Smooth muscle cell (in vitro differentiated cells): ENCODE data around the gene MGAT5. TPM values are rescaled to one million over a fixed set of nuclear protein-coding genes. Genes with fewer than 3 reads are reported as not detected.

ENCODE experiments used
- DNase-seq: peaks from one replicate; lab custom pipeline; 2025; ENCODE audit not compliant: unreplicated experiment; lab: John Stamatoyannopoulos, UW
- H2AFZ ChIP-seq: fragments of 200-600 bp; sonication (generic); 2 replicates; pipeline ENCODE4 v1.6.0; 2016; ENCODE audit warnings: antibody characterized with exemption, low read depth, mild to moderate bottlenecking
- H3F3A ChIP-seq: fragments of 200-600 bp; sonication (generic); 2 replicates; pipeline ENCODE4 v1.6.0; 2017; ENCODE audit warnings: antibody characterized with exemption, low read depth
- H3K27ac ChIP-seq: fragments of 200-600 bp; sonication (generic); 2 replicates; pipeline ENCODE4 v1.5.1; 2016; ENCODE audit warnings: low read depth, mild to moderate bottlenecking
- H3K27me3 ChIP-seq: fragments of 200-600 bp; sonication (generic); 2 replicates; pipeline ENCODE4 v1.6.1; 2016; ENCODE audit warnings: low read depth, mild to moderate bottlenecking
- H3K36me3 ChIP-seq: fragments of 200-600 bp; sonication (generic); 2 replicates; pipeline ENCODE4 v1.5.1; 2016; ENCODE audit warnings: low read depth
- H3K4me1 ChIP-seq: fragments of 200-600 bp; sonication (generic); 2 replicates; pipeline ENCODE4 v1.5.1; 2016; ENCODE audit warnings: low read depth
- H3K4me2 ChIP-seq: fragments of 200-600 bp; sonication (generic); 2 replicates; pipeline ENCODE4 v1.6.0; 2016; ENCODE audit warnings: mild to moderate bottlenecking
- H3K4me3 ChIP-seq: fragments of 200-600 bp; sonication (generic); 2 replicates; pipeline ENCODE4 v1.5.1; 2016; ENCODE audit warnings: mild to moderate bottlenecking
- H3K79me2 ChIP-seq: fragments of 200-600 bp; sonication (generic); 2 replicates; pipeline ENCODE4 v1.6.0; 2016; ENCODE audit warnings: low read depth, mild to moderate bottlenecking
- H3K9ac ChIP-seq: fragments of 200-600 bp; sonication (generic); 2 replicates; pipeline ENCODE4 v1.6.0; 2016; ENCODE audit warnings: low read depth
- H3K9me3 ChIP-seq: fragments of 200-600 bp; sonication (generic); replicated peaks from 2 replicates; pipeline ENCODE4 v1.5.1; 2016; ENCODE audit warnings: low read depth
- H4K20me1 ChIP-seq: fragments of 200-600 bp; sonication (generic); 2 replicates; pipeline ENCODE4 v1.6.0; 2016; ENCODE audit warnings: low read depth
- WGBS: methylation state at CpG from one replicate; pipeline ENCODE4 v1.1.7; 2016; ENCODE audit warnings: low lambda C conversion rate; 5-methylcytosine and 5-hydroxymethylcytosine counted together
- polyA plus RNA-seq: library from polyadenylated mRNA; unstranded; fragments of >200 nt; fragmentation: Nextera tagmentation; extraction: Ambion mirVana; gene quantifications from 2 replicates; pipeline ENCODE4 v1.2.1, GENCODE V29; 2016
- total RNA-seq: library from RNA; depleted of rRNA; stranded (reverse); fragments of >200 nt; gene quantifications from 2 replicates; pipeline ENCODE4 v1.2.3, GENCODE V29; 2014
- TF ChIP-seq, protein P1 (sequence below): fragments of 200-600 bp; sonication (generic); IDR thresholded peaks from 2 replicates; pipeline ENCODE4 v1.5.1; 2017; ENCODE audit warnings: borderline replicate concordance, mild to moderate bottlenecking, antibody characterized with exemption; ENCODE audit not compliant: insufficient read depth, poor library complexity, severe bottlenecking

Gene MGAT5
- total and polyA plus RNA-seq, 2 experiments from 2014 or later = 4.5 to 33.8 TPM

DNA sequence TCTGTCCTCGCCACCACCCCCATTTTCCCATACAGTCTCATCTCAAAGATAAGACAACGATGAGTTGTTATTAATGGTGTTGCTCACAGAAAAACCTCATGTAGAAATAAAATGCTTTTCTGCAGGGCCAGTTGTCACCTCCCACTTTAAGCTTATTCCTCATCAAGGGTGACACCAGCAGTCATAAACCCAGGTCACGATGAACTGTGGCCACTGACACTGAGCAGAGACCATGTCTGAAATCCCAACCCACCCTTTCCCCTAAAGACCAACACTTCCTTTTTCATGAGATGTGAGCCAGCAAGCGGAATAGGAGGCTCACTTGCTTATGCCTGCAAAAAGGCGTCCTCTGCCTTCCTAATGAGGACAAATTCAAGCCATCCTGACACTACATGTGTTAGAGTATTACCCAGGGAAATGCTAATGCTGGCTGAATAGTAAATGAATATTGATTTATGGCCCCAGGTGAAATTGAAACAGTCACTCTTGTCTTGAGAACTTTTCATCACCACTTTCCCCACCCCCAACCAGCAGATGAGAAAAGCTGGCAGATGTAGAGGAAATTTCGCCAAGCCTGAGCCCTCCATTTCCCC is 228.4 kb downstream of the MGAT5 start:
- no peaks in the 10 kb centered on the region for H4K20me1 ChIP-seq
- 83% methylated on average over 6 of the region's 6 CpGs for WGBS

DNA sequence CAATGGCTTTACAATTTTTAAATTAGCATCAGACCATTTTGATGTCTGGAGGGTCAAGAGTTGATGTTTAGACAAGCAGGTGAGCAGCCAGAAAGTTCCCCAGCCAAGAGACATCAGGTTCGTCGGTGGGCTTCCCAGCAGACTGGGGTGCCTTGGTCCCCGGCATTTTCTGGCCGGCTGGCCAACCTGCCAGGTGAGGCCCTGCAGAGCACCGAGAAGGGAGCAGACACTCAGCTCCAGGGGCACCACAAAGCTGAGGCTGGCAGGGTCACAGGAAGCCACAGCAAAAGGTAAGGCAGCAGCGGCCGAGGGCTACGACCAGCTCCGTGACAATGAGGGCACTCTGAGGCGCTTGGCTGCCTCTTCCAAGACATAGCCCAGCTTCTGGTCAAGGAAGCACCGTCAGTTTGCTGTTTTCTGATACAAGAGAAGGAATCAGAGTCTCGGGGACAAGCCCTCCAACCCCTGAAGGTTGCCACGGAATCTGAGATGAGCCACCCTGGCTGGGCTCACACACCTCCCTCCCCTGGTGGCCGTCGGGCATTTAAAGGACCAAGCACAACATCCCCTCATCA is 229.0 kb downstream of the MGAT5 start:
- no peak for DNase-seq
- Histone ChIP-seq H3K27me3 (peaks cover 4% of the 10 kb centered on the region), H4K20me1 (no peaks in the 10 kb centered on the region), H3K9me3 (no peaks in the 10 kb centered on the region), H3K9ac (no peak overlapping the region), H3K4me3 (no peak overlapping the region), H3F3A (no peaks in the 10 kb centered on the region), H3K36me3 (no peaks in the 10 kb centered on the region), H2AFZ (no peak overlapping the region), H3K79me2 (no peaks in the 10 kb centered on the region), H3K27ac (no peak overlapping the region), H3K4me1 (no peaks in the 10 kb centered on the region), H3K4me2 (no peak overlapping the region)
- TF ChIP-seq, protein P1, sequence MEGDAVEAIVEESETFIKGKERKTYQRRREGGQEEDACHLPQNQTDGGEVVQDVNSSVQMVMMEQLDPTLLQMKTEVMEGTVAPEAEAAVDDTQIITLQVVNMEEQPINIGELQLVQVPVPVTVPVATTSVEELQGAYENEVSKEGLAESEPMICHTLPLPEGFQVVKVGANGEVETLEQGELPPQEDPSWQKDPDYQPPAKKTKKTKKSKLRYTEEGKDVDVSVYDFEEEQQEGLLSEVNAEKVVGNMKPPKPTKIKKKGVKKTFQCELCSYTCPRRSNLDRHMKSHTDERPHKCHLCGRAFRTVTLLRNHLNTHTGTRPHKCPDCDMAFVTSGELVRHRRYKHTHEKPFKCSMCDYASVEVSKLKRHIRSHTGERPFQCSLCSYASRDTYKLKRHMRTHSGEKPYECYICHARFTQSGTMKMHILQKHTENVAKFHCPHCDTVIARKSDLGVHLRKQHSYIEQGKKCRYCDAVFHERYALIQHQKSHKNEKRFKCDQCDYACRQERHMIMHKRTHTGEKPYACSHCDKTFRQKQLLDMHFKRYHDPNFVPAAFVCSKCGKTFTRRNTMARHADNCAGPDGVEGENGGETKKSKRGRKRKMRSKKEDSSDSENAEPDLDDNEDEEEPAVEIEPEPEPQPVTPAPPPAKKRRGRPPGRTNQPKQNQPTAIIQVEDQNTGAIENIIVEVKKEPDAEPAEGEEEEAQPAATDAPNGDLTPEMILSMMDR = no peak
- 88% methylated on average over 15 of the region's 15 CpGs for WGBS

More for the DNA sequence above, 228.4 kb downstream of the MGAT5 start:
- Histone ChIP-seq H3K79me2 (no peaks in the 10 kb centered on the region), H3K4me1 (no peaks in the 10 kb centered on the region), H3K4me2 (no peak overlapping the region), H2AFZ (no peak overlapping the region), H3K27me3 (peaks cover 4% of the 10 kb centered on the region), H3K9me3 (no peaks in the 10 kb centered on the region), H3K9ac (no peak overlapping the region), H3F3A (no peaks in the 10 kb centered on the region), H3K27ac (no peak overlapping the region), H3K4me3 (no peak overlapping the region), H3K36me3 (no peaks in the 10 kb centered on the region)
- no peak for DNase-seq
- TF ChIP-seq, protein P1 = no peak

DNA sequence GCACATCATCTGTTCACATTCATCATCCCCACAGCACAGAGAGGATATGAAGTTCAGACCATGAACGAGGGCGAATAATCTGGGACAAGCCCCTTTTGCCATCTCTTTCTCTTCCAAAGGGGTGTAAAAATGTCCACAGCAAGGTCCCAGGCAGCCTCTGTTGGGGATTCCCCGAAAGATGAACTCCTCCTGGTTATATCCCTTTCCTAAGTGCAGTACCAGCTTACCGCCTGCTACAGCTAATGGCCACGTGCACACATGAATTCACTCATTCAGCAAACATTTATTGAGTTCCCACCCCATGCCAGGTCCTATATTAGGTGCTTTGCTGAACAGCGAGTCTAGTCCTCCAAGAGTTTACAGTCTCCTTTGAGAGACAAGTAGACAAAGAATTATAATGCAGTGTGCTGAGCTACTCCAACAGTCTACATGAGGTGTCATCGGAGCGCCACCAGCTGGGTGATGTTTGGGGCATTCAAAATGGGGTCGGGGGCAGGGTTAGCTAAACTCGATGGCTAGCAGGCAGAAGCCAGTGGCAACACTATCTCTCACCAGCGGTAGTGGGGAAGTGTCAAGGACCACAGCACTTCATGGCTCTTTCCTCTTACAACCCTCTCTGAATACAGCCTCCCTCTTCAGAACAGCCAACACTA is 236.0 kb downstream of the MGAT5 start:
- no peak for DNase-seq
- no peaks in the 10 kb centered on the region for H3K9me3 ChIP-seq
- TF ChIP-seq, protein P1 = no peak

More for the DNA sequence above, 236.0 kb downstream of the MGAT5 start:
- Histone ChIP-seq H3K27ac (no peak overlapping the region), H3K27me3 (peaks cover 12% of the 10 kb centered on the region), H3F3A (no peaks in the 10 kb centered on the region), H3K36me3 (no peaks in the 10 kb centered on the region), H3K79me2 (no peaks in the 10 kb centered on the region), H3K4me3 (no peak overlapping the region), H3K4me1 (no peaks in the 10 kb centered on the region), H2AFZ (no peak overlapping the region), H3K9ac (no peak overlapping the region), H4K20me1 (no peaks in the 10 kb centered on the region), H3K4me2 (no peak overlapping the region)
- 81% methylated on average over 11 of the region's 11 CpGs for WGBS
